ENCODE measurements around the gene IKBIP. TPM values are rescaled to one million over a fixed set of nuclear protein-coding genes. Genes with fewer than 3 reads are reported as not detected.
"Not testable (repeated sequence)": the region's sequence is repeated elsewhere in the genome, so short reads cannot be mapped to it uniquely, and the experiment has no call there.

IKBIP gene
- total and polyA plus RNA-seq, 2 donors (not counting 3 experiments of a cell fraction or from before 2014, with no cell fraction given): 12.9 to 56.8 TPM

- TF ChIP-seq POLR2AphosphoS5 (IDR thresholded peaks at IDR 0.05; ENCODE audit: insufficient read depth, low read depth, low read length) (no peak), JUN (IDR thresholded peaks at IDR 0.05; ENCODE audit: borderline replicate concordance, insufficient read depth, insufficient read length, low read depth) (no peak), MYC (IDR thresholded peaks at IDR 0.05; ENCODE audit: low read depth, low read length) (no peak), FOS (IDR thresholded peaks at IDR 0.05; ENCODE audit: borderline replicate concordance, insufficient read depth, low read length) (no peak), GATA2 (IDR thresholded peaks at IDR 0.05; ENCODE audit: insufficient read depth, insufficient read length, low read depth, low read length) (no peak), POLR2A (IDR thresholded peaks at IDR 0.05; ENCODE audit: low read depth, low read length) (no peak), EZH2 (IDR thresholded peaks at IDR 0.05; ENCODE audit: borderline replicate concordance, low read depth, low read length, severe bottlenecking) (no peak)
- TF ChIP-seq, protein P1, sequence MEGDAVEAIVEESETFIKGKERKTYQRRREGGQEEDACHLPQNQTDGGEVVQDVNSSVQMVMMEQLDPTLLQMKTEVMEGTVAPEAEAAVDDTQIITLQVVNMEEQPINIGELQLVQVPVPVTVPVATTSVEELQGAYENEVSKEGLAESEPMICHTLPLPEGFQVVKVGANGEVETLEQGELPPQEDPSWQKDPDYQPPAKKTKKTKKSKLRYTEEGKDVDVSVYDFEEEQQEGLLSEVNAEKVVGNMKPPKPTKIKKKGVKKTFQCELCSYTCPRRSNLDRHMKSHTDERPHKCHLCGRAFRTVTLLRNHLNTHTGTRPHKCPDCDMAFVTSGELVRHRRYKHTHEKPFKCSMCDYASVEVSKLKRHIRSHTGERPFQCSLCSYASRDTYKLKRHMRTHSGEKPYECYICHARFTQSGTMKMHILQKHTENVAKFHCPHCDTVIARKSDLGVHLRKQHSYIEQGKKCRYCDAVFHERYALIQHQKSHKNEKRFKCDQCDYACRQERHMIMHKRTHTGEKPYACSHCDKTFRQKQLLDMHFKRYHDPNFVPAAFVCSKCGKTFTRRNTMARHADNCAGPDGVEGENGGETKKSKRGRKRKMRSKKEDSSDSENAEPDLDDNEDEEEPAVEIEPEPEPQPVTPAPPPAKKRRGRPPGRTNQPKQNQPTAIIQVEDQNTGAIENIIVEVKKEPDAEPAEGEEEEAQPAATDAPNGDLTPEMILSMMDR (IDR thresholded peaks at IDR 0.05; ENCODE audit: extremely low read depth in 1 of 2, insufficient read depth in 1 of 2, low read depth in 1 of 2, low read length in 2 of 2): no peak
- TF ChIP-seq, protein P2, sequence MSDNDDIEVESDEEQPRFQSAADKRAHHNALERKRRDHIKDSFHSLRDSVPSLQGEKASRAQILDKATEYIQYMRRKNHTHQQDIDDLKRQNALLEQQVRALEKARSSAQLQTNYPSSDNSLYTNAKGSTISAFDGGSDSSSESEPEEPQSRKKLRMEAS (IDR thresholded peaks at IDR 0.05; ENCODE audit: insufficient read depth, insufficient read length): no peak
- no peaks in the 10 kb centered on the region for H3K4me1 ChIP-seq (ENCODE audit: control insufficient read depth, extremely low read depth, insufficient read depth, low read length)
- BruUV-seq (replicated peaks): no TSS peak
- H3K9me3 ChIP-seq (replicated peaks; ENCODE audit: control insufficient read depth, insufficient read depth, low read length): no peaks in the 10 kb centered on the region
- H3K4me2 ChIP-seq (ENCODE audit: insufficient read depth, low read length): no peak overlapping the region
- H3K27ac ChIP-seq (ENCODE audit: insufficient read depth, low read depth, low read length): no peak overlapping the region
- no peak overlapping the region for H3K9ac ChIP-seq (replicated peaks; ENCODE audit: extremely low read depth, insufficient read depth, low read length)
- no peaks in the 10 kb centered on the region for H3K9me1 ChIP-seq (replicated peaks; ENCODE audit: control insufficient read depth, extremely low read depth, insufficient read depth, low read length)
- DNase-seq (ENCODE audit: low read depth, low spot score) (no peak), FAIRE-seq (no peak)
- POLR2A ChIA-PET: interaction anchor here (0.6 kb wide), 1 partner anchor 32 kb away, joined by 3 read pairs; no protein-coding TSS in a partner anchor
- H4K20me1 ChIP-seq (replicated peaks; ENCODE audit: control insufficient read depth, extremely low read depth, insufficient read depth, low read length): peaks cover 3% of the 10 kb centered on the region
- CTCF ChIA-PET: interaction anchor here (0.8 to 1.5 kb wide), 2 partner anchors 8 to 35 kb away, joined by 3 to 4 read pairs; partner anchors contain the start of gene SLC25A3
- dilution Hi-C loops (cut with MboI; ENCODE audit: extremely low pct_ligation_motif_present, low sequenced_read_pairs): no loop called here
- H2AFZ ChIP-seq (ENCODE audit: low read depth, low read length): no peak overlapping the region
- H3K79me2 ChIP-seq (ENCODE audit: control insufficient read depth, insufficient read depth, low read length): peaks cover 16% of the 10 kb centered on the region
- H3K4me3 ChIP-seq (replicated peaks in 1 of 3; ENCODE audit: insufficient read depth in 1 of 3, low read depth in 1 of 3, low read length in 3 of 3): no peak overlapping the region
- no peaks in the 10 kb centered on the region for H3K27me3 ChIP-seq (ENCODE audit: control insufficient read depth in 2 of 2, insufficient read depth in 2 of 2, low read length in 2 of 2)
- intact Hi-C loops (cut with micrococcal nuclease): no loop called here
- peaks cover 32 to 48% of the 10 kb centered on the region in 2 experiments for H3K36me3 ChIP-seq (ENCODE audit: control insufficient read depth in 2 of 2, extremely low read depth in 1 of 2, insufficient read depth in 2 of 2, low read length in 2 of 2)
These were observed 42.7 kb downstream of the IKBIP start for GRCh38 chr12:98601924-98602323.

DNA sequence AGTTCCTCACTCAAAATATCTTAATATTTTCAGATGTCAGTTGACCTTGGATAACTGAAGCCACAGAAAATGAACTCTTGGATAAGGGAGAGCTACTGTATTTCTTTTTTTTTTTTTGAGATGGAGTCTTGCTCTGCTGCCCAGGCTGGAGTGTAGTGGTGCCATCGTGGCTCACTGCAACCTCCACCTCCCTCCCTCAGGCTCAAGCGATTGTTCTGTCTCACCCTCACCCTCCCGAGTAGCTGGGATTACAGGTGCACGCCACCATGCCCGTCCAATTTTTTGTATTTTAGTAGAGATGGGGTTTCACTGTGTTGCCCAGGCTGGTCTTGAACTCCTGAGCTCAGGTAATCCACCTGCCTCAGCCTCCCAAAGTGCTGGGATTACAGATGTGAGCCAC is 47.3 kb downstream of the IKBIP start:
- H3K9me3 ChIP-seq (replicated peaks; ENCODE audit: control insufficient read depth, insufficient read depth, low read length); H3K27ac ChIP-seq (ENCODE audit: insufficient read depth, low read depth, low read length); H3K9ac ChIP-seq (replicated peaks; ENCODE audit: extremely low read depth, insufficient read depth, low read length); H3K9me1 ChIP-seq (replicated peaks; ENCODE audit: control insufficient read depth, extremely low read depth, insufficient read depth, low read length); FAIRE-seq; POLR2A ChIA-PET; DNase-seq (ENCODE audit: low read depth, low spot score); H3K27me3 ChIP-seq (ENCODE audit: control insufficient read depth in 2 of 2, insufficient read depth in 2 of 2, low read length in 2 of 2); intact Hi-C loops (cut with micrococcal nuclease); H2AFZ ChIP-seq (ENCODE audit: low read depth, low read length); H3K4me3 ChIP-seq (replicated peaks in 1 of 3; ENCODE audit: insufficient read depth in 1 of 3, low read depth in 1 of 3, low read length in 3 of 3); BruUV-seq (replicated peaks); dilution Hi-C loops (cut with MboI; ENCODE audit: extremely low pct_ligation_motif_present, low sequenced_read_pairs); H3K4me2 ChIP-seq (ENCODE audit: insufficient read depth, low read length): not testable (repeated sequence)
- CTCF ChIA-PET: interaction anchor here (0.8 to 3.2 kb wide), 3 partner anchors 8 to 55 kb away, joined by 3 to 25 read pairs (median 4); no protein-coding TSS in a partner anchor
- Histone ChIP-seq H3K36me3 (ENCODE audit: control insufficient read depth in 2 of 2, extremely low read depth in 1 of 2, insufficient read depth in 2 of 2, low read length in 2 of 2) (peaks cover 23 to 44% of the 10 kb centered on the region in 2 experiments), H4K20me1 (replicated peaks; ENCODE audit: control insufficient read depth, extremely low read depth, insufficient read depth, low read length) (peaks cover 15% of the 10 kb centered on the region), H3K79me2 (ENCODE audit: control insufficient read depth, insufficient read depth, low read length) (peaks cover 50% of the 10 kb centered on the region), H3K4me1 (ENCODE audit: control insufficient read depth, extremely low read depth, insufficient read depth, low read length) (peaks cover 13% of the 10 kb centered on the region)

All from endothelial cell of umbilical vein (primary cell).